ENCODE results near the gene COL8A1.

COL8A1 gene

DNA sequence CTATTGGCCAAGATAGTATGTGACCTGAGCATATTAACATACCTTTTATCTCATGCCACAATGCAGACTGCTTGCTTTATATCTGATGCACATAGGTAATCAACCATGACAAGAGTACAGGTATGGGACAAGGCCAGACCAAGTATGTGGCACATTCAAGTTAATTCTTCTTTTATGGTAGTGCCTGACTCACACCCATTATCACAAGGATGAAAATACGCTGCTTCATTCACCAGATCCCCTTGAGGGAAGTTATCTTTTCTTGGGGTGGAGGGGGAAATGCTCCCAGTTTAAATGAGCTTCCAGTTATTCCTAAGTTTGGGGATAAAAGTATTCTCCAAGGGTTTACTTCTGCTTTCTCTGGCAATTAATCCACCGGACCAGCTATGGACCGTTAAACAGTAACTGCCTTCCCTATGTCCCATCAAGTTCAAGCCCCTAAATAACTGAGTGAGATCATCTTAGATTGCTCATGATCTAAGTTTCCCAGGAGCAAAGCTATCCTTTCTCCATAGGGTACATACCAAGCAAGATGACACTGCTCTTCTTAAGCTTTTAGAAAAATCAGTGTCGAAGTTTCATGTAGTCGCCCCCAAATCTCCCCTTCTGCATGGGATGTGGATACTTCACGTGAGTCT lies 1.9 kb downstream of the COL8A1 start:
- no peak for DNase-seq

GRCh38 chr3:99641480-99641879 lies 3.1 kb downstream of the COL8A1 start:
- DNase-seq, result no peak

DNA sequence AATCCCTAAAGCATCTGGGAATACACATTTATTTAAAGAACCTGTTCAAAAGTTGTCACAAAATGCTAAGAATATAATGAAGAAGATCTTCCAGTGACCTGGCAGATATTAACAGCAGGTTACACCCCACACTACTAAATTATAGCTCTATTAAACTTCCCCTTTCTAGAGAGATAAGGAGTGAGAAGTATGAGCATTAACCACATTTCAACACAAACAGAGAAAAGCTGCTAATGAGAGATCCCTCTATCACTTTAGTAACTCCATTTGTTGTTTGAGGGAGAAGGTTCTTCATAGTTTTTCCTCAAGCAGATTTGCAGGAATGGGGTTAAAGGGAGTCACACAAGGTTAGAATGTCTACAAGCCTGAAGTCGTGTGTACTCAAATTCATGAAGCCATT lies 3.6 kb downstream of the COL8A1 start:
- DNase-seq, result no peak

GRCh38 chr3:99644017-99644416 lies 5.6 kb downstream of the COL8A1 start:
- no peak for DNase-seq

DNA sequence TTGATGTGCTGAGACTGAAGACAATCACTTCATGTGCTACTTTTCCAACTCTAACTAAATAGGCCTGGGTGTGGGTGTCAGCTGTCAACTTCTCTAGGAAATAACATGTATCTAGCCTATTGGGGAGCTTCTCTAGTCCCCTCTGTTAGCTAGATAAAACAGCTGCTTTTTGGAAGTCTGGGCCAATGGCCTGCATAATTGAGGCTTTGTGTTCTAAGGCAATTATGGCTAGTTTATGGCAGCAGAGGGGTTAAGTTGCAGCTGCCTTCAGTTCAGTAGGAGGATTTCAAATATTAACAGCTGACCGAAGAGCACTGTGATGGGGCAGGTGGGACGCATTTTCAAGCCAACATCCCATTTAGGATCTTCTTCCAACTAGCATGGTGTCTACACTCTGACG lies 6.4 kb downstream of the COL8A1 start:
- no peak for DNase-seq

- DNase-seq, result no peak
Measured at GRCh38 chr3:99645277-99646106, 7.1 kb downstream of the COL8A1 start.

DNA sequence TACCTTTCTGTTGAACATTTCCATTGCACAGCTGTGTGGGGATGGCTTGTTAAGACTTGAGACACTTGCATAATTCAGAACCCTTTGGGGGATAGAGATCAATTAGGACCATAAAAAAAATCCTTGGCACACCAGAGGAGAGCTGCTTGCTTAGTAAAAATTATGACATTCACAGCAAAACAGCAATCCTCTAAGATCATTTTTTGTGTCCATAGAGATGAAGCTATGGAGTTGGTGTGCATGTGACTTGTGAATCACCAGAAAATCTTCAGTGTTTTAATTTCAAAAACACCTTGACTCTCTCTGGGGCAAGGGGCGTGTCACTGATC lies 7.7 kb downstream of the COL8A1 start:
- no peak for DNase-seq

GRCh38 chr3:99647081-99647480 lies 8.7 kb downstream of the COL8A1 start:
- DNase-seq, result no peak

- no peak for DNase-seq
Measured at GRCh38 chr3:99648101-99648500, 9.7 kb downstream of the COL8A1 start.

GRCh38 chr3:99648516-99648915 lies 10.1 kb downstream of the COL8A1 start:
- DNase-seq, result no peak

DNA sequence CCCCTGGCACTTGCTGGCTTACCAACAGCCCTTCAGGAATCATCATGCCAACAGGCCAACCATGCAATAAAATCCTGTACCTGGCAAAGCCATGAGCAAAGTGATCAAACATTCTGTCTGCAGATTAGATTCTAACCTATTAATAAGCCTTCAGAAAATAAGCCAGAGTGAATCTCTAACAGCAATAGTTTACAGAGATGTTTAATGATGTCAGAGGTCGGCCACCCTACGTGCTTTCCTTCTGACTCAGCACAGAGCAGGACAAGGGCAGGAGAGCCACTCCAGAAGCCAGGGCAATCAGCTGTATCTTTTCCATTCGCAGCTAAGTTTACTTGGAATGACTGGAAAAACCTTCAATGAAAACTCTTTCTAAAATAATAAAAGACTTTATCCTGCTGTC lies 13.1 kb downstream of the COL8A1 start:
- DNase-seq, result no peak

GRCh38 chr3:99656624-99657023 lies 18.2 kb downstream of the COL8A1 start:
- DNase-seq, result no peak

GRCh38 chr3:99658274-99658673 lies 19.9 kb downstream of the COL8A1 start:
- DNase-seq, result no peak

GRCh38 chr3:99659032-99659431 lies 20.6 kb downstream of the COL8A1 start:
- DNase-seq, result no peak

- DNase-seq, result no peak
Measured at GRCh38 chr3:99659951-99660350, 21.6 kb downstream of the COL8A1 start.

DNA sequence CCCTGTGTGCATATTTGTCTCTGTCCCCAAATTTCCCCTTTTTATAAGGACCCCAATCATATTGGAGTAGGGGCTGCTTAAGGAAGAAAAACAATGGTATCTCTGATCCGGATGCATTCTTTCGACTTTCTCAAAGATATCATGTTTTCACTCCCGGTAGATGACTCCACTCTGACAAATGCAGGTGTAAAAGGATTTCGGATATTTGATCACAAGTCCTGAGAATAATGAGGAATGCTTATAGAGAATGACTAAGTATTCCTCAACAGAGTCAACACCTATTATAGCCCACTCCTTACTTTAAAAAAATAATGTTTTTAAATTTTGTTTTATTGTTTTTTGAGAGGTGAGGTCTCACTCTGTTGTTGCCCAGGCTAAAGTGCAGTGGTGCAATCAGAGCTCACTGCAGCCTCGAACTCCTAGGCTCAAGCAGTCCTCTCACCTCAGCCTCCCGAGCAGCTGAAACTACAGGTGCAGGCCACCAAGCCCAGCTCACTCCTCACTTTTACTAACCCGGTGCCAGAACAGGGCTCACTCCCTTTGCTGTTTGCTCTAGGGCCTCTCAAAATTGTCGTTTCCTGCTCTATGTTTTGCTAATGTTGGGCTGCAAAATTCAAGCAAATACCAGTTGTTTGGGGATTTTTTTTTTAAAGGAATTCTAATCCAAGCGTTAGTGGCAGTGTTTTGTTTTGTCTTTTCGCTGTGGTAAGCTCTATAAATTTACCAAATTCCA lies 24.6 kb downstream of the COL8A1 start:
- no peak for DNase-seq

DNA sequence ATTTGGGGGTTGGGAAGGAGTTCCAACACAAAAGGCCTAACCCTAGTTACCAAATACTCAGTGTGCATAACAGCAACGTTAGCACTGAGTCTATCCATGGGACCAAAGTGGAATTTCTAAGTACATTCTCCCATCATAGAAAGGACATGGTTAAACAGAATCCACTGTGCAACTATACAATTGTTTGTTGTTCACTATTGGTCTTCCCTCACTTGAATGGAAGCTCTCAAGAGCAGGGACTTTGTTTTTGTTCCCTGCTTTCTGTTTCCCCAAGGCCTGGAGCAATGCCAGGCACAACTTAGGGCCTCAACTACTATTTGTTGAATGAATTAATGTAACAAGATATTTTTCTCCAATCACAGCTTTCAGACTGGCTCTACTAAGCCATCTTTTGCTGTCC lies 25.6 kb downstream of the COL8A1 start:
- no peak for DNase-seq

- DNase-seq, result no peak
Measured at GRCh38 chr3:99665017-99665416, 26.6 kb downstream of the COL8A1 start.

GRCh38 chr3:99666201-99666600 lies 27.8 kb downstream of the COL8A1 start:
- no peak for DNase-seq

- DNase-seq, result no peak
Measured at GRCh38 chr3:99668044-99668443, 29.6 kb downstream of the COL8A1 start.

DNA sequence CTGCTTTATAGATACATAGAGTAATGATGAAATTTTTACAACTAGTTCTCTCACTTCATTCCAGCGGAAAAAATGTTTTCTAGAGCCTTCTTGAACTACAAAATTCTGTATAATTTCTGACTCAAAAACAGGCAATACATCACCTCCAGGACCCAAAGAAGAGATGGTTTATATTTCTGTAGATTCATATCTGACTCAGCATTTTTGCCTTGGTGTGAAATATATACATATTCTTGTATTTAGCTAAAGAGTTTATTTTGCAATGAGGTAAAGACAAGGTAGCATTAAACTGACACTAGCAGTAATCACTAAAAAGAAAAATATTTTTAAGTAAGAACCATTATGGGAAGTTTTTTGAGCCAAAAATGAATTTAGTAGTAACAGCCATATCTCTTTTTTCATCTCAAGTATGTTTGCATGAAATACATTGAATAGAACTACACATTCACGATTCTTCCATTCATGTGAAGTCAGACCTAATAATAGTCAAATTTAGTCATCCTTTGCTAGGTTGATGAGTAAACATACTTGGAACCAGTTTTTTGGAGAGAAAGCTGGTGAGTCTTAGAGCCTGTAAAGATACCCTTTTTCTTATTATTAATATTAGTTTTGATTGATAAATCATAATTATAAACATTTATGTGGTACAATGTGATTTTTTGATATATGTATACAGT lies 31.6 kb downstream of the COL8A1 start:
- no peak for DNase-seq

DNA sequence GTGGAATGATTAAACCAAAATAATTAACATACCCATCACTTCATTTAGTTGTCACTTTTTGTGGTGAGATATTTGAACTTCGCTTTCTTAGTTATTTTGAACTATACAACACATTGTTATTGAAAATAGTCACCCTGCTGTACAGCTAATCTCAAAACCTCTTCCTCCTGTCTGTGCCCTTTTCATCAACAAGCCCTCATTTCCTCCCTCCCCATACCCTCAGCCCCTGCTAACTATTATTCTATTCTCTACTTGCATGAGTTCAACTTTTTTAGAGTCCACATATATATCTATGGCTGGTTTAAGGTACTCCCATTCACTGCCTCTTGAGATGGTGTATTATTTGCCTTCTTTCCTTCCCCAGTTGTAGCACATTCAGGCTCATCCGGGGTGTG lies 32.2 kb downstream of the COL8A1 start:
- no peak for DNase-seq

GRCh38 chr3:99674086-99674789 lies 35.8 kb downstream of the COL8A1 start:
- no peak for DNase-seq

Data from DMS79 (cell line).